ENCODE results near the gene HK2.
A peak's percentile ranks its signal among the peaks of the same experiment; 100 is the strongest.

Gene HK2

GRCh38 chr2:74845217-74845751 is 11.4 kb downstream of the HK2 start:
- H3K4me2 ChIP-seq (ENCODE audit: low read depth, low read length, poor library complexity, severe bottlenecking): peak overlapping the region; percentile 65

DNA sequence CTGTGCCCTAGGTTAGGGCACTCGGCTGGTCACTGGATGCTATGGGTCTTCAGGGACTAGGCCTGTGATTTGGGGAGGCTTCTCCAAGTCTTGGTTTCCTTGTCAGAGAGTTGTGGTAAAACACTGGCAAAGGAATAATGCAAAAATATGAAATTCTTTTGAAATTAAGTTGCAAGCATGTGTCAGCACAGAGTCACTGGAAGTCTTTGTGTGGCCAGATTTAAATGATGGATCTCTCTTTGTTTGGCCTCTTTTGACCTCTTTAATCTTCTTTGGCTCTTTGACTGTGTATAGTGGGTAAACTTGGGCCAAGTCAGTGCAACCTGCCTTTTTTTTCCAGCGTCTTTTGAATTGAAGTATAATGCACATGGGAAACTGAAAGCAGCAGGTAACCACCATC is 12.1 kb downstream of the HK2 start:
- Histone ChIP-seq H3K36me3 (ENCODE audit: insufficient read depth, low read length) (peaks cover 11% of the 10 kb centered on the region; the same call in 1 of the 2 replicates), H3K4me3 (ENCODE audit: low read length, poor library complexity, severe bottlenecking) (peak overlapping the region; percentile 27)

More at GRCh38 chr2:74845217-74845751, 11.4 kb downstream of the HK2 start:
- Histone ChIP-seq H3K9me2 (replicated peaks; ENCODE audit: low read depth, low read length) (no peaks in the 10 kb centered on the region), H3K9me3 (ENCODE audit: insufficient read depth, low read depth, low read length) (no peaks in the 10 kb centered on the region), H2AFZ (ENCODE audit: low read length) (no peak overlapping the region), H3K79me2 (ENCODE audit: insufficient read depth, low read length) (peaks cover 100% of the 10 kb centered on the region), H4K20me1 (ENCODE audit: insufficient read depth, low read length, poor library complexity, severe bottlenecking) (peaks cover 62% of the 10 kb centered on the region), H3K27me3 (ENCODE audit: insufficient read depth, low read length, poor library complexity, severe bottlenecking) (no peaks in the 10 kb centered on the region), H3K36me3 (ENCODE audit: insufficient read depth, low read length) (peaks cover 8% of the 10 kb centered on the region; the same call in 1 of the 2 replicates), H3K4me1 (ENCODE audit: insufficient read depth, low read length, poor library complexity, severe bottlenecking) (peaks cover 84% of the 10 kb centered on the region), H3F3A (ENCODE audit: low read depth) (no peaks in the 10 kb centered on the region), H3K4me3 (ENCODE audit: low read length, poor library complexity, severe bottlenecking) (peak overlapping the region; percentile 27), H3K9ac (ENCODE audit: low read depth, low read length, poor library complexity, severe bottlenecking) (peak overlapping the region; percentile 36)
- TF ChIP-seq EZH2phosphoT487 (IDR thresholded peaks at IDR 0.05; ENCODE audit: borderline replicate concordance) (no peak), CTCF (conservative IDR thresholded peaks at IDR 0.05; ENCODE audit: low read length) (no peak)

GRCh38 chr2:74846481-74846880 is 12.6 kb downstream of the HK2 start:
- Histone ChIP-seq H3K36me3 (ENCODE audit: insufficient read depth, low read length) (peaks cover 16% of the 10 kb centered on the region; the same call in 1 of the 2 replicates), H3K4me1 (ENCODE audit: insufficient read depth, low read length, poor library complexity, severe bottlenecking) (peaks cover 87% of the 10 kb centered on the region), H4K20me1 (ENCODE audit: insufficient read depth, low read length, poor library complexity, severe bottlenecking) (peaks cover 54% of the 10 kb centered on the region)

More for the DNA sequence above, 12.1 kb downstream of the HK2 start:
- no peak overlapping the region for H2AFZ ChIP-seq (ENCODE audit: low read length)
- no peak for TF ChIP-seq EZH2phosphoT487 (IDR thresholded peaks at IDR 0.05; ENCODE audit: borderline replicate concordance)
- TF ChIP-seq CTCF (conservative IDR thresholded peaks at IDR 0.05; ENCODE audit: low read length): no peak
- H3K4me2 ChIP-seq (ENCODE audit: low read depth, low read length, poor library complexity, severe bottlenecking): peak overlapping the region; percentile 65
- peaks cover 59% of the 10 kb centered on the region for H4K20me1 ChIP-seq (ENCODE audit: insufficient read depth, low read length, poor library complexity, severe bottlenecking)
- peaks cover 87% of the 10 kb centered on the region for H3K4me1 ChIP-seq (ENCODE audit: insufficient read depth, low read length, poor library complexity, severe bottlenecking)
- H3K27me3 ChIP-seq (ENCODE audit: insufficient read depth, low read length, poor library complexity, severe bottlenecking): no peaks in the 10 kb centered on the region
- no peaks in the 10 kb centered on the region for H3K9me2 ChIP-seq (replicated peaks; ENCODE audit: low read depth, low read length)
- no peaks in the 10 kb centered on the region for H3F3A ChIP-seq (ENCODE audit: low read depth)
- H3K9ac ChIP-seq (ENCODE audit: low read depth, low read length, poor library complexity, severe bottlenecking): peak overlapping the region; percentile 36
- H3K9me3 ChIP-seq (ENCODE audit: insufficient read depth, low read depth, low read length): no peaks in the 10 kb centered on the region
- H3K79me2 ChIP-seq (ENCODE audit: insufficient read depth, low read length): peaks cover 100% of the 10 kb centered on the region

More at GRCh38 chr2:74846481-74846880, 12.6 kb downstream of the HK2 start:
- H3K9me2 ChIP-seq (replicated peaks; ENCODE audit: low read depth, low read length): no peaks in the 10 kb centered on the region
- no peaks in the 10 kb centered on the region for H3K9me3 ChIP-seq (ENCODE audit: insufficient read depth, low read depth, low read length)
- no peak overlapping the region for H3K9ac ChIP-seq (ENCODE audit: low read depth, low read length, poor library complexity, severe bottlenecking)
- H3K4me3 ChIP-seq (ENCODE audit: low read length, poor library complexity, severe bottlenecking): no peak overlapping the region
- no peaks in the 10 kb centered on the region for H3F3A ChIP-seq (ENCODE audit: low read depth)
- TF ChIP-seq CTCF (conservative IDR thresholded peaks at IDR 0.05; ENCODE audit: low read length) (no peak), EZH2phosphoT487 (IDR thresholded peaks at IDR 0.05; ENCODE audit: borderline replicate concordance) (no peak)
- peak overlapping the region; percentile 65 for H3K4me2 ChIP-seq (ENCODE audit: low read depth, low read length, poor library complexity, severe bottlenecking)
- H3K79me2 ChIP-seq (ENCODE audit: insufficient read depth, low read length): peaks cover 100% of the 10 kb centered on the region
- no peak overlapping the region for H2AFZ ChIP-seq (ENCODE audit: low read length)
- no peaks in the 10 kb centered on the region for H3K27me3 ChIP-seq (ENCODE audit: insufficient read depth, low read length, poor library complexity, severe bottlenecking)

Measured in Loucy (cell line).